HG02938 (cell line): ENCODE measurements around the gene RFC3.

Experiments
- ATAC-seq: cut with Tn5 transposase; IDR thresholded peaks from one replicate; pipeline ENCODE4 v1.9.1; 2021; ENCODE audit warnings: mild to moderate bottlenecking, moderate library complexity; ENCODE audit not compliant: unreplicated experiment

The RFC3 gene

DNA sequence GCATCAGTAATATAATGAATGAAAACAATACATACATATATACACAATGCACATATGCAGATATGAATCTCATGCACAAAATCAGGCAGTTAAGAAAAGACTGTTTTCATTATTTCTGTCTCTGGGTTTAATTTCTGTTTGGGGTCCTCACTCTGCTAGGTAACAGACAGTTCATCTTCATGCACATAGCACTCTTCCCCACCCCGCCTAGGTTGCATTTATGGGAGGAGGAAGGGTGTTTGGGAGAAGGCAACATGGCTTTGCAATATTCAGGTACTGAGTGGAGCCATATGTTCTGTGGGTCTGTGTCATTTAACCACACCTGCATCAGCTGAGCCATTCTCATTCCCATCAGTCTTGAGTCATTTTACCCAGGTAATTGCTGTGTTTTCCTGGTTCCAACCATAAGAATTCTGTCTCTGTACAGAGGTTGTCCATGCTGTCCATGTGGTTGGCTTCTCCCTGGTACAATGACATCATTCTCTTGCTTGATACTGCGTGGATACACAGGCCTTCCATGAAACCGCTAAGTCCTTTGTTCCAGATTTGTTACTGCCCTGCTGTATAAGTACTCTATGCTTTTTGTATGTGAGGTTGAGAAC, 45.3 kb downstream of the RFC3 start:
- no peak for ATAC-seq

DNA sequence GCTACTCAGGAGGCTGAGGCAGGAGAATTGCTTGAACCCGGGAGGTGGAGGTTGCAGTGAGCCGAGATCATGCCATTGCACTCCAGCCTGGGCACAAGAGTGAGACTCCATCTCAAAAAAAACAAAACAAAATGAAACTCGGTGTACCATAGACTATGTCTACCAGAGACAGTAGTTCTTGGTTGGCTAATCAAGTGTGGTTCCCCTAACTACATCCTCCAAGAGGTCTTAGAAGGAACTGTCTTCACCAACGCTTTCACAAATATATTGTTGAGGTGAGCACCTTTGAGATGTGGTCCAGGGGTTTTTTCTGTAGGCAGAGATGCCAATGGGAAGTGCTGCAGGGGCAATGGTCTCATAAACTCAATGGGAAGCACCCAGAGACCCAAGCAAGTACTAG, 48.0 kb downstream of the RFC3 start:
- peak; percentile 83 for ATAC-seq

DNA sequence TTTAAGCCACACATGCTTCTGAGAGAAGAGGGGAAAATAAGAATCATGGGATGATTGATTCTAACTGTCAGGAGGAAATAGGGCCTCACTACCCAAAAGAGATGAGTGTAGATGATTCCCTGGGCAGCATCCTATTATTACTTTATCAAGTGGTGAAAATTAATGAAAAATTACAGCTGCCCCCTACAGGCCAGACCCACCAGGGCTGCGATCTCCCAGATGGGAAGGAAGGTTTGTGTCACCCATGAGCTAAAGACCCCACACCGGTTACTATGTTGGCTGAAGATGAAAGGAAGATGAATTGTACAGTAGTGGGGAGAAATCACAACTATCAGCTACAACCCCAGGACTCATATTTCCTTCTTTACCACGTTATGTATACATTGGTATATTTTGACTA, 49.5 kb downstream of the RFC3 start:
- ATAC-seq = no peak

DNA sequence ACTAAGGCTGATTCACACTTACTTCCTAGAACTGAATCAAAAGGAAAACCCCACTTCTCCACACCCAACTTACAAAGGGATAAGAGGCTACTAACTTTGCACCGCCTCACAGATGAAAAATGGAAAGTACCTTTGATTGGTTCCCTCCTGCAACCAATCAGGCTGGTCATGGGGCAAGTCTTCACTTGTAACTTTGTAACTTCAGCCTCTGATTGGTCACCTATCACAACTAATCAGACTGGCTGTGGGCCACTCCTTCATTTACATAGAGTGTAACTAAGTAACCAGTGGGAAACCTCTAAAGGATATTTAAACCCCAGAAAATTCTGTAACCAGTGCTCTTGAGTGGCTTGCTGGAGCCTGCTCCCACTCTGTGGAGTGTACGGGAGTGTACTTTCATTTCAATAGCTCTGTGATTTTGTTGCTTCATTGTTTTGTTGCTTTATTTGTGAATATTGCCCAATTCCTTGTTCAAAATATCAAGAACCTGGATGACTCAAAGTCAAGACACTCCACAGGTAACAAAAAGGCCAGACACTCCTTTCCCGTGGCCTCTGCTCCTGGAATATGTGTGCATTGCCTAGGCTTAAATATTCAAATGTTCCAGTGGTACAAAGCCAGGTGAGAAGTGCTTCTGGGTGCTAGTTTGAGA, 50.5 kb downstream of the RFC3 start:
- no peak for ATAC-seq

DNA sequence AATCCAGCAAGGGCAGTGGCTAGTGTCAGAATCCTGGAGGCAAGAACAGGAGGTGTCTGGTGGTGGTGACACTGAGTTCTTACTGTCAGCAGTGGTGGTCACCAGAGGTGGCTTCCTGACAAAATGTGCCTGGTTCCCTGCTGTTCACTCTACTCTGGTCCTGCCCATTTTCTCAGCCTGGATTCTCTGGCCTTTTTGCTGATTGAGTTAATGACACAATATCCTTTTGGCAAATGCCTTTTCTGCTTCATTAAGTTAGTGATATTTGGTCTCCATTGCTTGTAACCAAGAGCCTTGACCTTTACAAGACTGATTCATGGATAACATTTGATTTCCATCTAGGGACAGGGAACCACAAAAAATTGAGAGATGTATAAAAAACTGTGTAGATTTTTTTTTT, 51.1 kb downstream of the RFC3 start:
- ATAC-seq = no peak

DNA sequence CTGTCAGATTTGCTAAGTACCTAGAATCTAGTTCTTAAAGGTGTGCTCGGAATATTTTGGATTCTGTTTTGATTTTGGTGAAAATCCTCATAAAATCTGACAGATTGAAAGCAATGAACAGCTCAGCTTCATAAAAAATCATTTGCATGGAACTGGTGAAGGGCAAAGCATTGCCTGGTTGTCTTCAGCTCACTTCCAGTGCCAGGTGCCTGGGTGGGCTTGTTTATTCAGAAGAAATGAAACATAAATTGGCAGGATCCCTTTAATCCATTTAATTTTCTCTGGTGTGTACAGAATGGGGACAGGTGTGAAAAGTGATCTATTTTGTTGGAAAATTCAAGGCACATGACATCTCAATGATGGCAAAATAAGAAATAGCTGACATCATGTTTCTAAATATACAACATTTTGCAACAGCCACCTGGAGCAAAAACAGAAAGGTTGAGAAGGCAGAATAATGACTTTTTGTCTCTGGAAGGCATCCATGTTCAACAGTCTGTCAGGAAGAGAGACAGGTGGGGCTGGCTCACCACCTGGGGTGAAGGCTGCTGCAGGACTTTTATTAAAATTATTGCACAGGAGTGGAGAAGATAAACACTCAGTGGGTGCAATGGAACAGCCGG, 52.2 kb downstream of the RFC3 start:
- ATAC-seq = no peak

DNA sequence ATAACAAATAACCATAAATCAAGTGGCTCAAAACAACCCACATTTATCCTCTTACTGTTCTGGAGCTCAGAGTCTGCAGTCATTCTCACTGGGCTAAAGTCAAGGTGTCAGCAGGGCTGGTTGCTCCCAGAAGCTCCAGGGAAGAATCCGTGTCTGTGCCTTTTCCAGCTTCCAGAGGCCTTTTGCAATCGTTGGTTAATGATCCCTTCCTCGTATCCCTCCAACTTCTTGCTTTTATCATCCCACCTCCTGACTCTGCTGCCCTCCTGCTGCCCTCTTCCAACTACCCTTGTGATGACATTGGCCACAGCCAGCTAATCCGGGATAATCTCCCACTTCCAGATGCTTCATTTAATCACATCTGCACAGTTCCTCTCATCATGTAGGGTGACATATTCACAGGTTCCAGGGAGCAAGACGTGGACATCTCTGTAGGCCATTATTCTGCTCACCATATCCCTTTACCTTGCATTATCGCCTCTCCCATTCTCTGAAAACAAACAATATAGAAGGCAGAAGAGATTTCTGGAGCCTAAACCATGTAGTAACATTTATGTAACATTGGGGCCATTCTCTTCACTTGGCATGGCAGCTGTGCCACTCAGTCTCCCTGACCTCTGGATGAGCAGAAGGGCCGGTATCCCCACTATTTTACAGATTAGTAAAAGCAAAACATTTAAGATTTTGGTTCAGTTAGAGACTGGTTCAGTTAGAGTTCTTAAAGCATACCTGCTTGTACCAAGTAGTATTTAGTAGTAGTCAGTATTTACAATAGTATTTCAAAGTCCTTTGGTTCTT, 53.5 kb downstream of the RFC3 start:
- no peak for ATAC-seq

DNA sequence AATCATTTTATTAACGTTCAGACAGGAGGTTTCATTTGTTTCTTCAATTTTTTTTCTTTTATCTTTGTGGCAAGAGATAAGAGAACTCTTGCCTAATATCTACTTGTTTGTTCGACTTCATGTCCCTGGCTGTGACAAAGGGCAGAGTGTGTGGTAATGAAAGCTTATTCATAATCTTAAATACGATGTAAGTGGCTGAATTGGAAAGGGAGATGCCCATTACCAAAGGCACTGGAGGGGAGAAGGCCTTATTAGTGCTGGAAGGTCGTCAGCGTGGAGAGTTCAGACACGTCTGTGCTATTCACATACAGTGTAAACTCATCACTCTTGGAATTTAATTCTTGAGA, 54.0 kb downstream of the RFC3 start:
- ATAC-seq = no peak

DNA sequence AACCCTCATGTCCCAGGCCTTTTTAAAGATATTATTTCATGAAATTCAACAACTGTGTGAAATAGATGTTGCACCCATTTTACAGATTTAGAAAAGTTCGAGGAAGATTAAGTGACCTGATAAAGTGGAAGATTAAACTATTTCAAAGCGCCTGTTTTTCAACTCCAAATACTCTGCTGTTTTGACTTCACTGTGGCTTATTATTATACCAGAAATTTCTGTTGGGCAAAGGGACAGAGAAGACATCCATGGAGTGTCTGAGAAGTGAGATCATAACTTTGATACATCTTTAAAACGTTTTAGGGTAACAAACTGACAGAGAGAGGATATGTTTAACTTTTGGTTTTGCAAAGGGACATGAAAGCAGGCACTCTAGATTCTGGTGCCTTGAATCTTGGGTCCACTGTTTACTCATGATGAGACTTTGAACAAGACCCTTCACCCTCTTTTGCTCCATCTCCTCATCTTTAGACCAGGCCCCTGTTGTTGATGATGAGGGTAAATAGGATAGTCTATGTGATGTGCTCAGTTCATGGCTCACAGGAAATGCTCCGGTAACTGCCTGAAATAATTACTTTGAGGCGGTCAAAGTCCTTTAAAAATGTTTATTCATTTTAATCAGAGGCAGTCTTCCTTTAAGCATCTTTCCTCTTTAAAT, 55.4 kb downstream of the RFC3 start:
- no peak for ATAC-seq

DNA sequence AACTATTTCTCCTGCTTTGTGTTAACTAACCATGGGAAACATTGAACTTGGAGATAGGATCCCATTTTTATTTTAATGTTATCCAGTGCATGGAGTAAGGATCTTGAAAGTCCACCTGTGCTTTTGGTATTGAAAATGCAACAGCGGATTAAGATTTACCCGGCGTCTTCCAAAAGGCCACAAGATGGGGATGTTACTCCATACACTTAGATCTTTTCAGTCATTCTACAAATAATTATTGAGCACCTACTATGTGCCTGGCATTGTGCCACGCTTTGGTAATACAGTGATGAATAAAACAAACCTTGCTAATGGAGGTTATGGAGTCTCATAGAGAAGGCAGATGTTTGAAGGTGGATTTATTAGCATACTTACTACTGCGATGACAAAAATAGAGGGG, 56.9 kb downstream of the RFC3 start:
- ATAC-seq = no peak

DNA sequence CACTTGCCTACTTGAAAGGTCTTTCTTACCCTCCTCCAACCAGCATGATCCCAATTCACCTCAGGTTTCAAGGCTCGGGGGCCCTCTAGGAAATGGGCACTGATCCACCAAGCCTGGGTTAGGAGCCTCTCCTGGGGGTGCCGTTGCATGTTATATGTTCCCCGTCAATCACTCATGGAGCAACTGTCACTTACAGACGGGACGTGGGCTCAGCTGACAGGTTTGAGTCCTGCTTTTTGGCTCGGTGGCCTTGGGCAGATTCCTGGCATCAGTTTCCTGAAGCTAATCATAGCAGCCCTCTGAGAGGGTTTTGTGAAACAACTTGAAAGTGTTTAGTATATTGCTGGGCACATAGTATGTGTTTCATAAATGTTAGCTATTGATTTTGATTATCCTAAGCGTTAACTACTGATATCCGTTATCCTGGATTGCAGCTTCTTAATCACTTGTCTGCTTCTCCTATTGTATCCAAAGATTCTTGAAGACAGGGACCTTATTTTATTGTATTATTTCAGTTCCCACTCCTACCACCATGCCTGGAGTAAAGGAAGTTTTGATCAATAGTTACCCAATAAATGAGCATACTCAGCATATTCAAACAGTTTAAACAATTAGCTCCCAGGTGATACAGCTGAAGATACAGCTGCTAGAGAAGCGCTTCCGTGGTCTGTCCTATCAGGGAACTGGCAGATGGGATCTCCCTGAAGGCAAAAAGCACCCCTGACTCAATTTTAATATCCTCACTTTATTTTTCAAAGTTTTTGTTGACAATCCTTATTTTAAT, 57.9 kb downstream of the RFC3 start:
- ATAC-seq = no peak

DNA sequence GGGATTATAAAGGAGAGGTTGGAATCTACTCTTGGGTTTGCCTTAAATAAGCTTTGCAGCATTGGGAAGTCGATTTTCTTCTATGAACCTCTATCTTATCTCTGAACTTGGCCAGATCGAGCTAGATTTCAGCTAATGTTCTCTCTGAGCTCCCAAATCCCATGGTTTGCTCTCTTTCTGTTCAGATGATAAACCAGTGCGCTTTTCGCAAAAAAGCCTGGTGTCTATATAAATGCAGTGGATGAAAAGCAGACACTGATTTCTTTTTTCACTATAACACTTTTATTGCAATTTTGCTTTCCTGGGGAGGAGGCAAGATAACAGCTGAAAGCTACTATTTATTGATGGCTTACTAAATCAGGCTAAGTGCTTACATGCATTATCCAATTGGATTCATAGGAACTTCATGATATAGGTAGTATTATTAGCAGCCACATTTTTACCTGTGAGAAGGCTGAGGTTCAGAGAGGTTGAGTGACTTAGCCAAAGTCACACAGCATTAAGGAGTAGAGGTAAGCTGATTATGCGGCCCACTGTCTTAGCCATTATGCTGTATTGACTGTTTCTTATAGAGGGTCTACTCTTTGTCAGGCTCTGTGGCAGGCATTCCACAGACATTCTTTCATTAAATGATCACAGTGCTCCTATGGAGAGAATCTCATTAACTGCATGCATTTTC, 58.9 kb downstream of the RFC3 start:
- no peak for ATAC-seq

DNA sequence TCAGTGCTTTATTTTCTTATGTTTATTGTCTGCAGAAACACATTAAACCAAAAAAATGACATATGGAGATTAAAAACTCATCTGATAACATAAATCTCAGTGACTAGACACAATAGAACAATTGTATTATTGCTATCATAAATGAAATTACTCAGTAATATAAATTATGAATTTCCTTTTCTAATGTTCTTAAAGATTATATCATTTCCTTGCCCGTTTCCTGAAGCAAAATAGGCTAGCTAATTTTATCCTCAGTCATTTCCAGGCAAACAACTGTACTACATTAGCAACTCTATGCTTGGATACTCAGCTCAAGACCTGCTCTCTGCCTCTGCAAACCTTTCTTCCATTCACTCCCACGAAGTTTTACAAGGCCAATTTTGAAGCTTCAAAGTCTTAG, 61.2 kb downstream of the RFC3 start:
- no peak for ATAC-seq

DNA sequence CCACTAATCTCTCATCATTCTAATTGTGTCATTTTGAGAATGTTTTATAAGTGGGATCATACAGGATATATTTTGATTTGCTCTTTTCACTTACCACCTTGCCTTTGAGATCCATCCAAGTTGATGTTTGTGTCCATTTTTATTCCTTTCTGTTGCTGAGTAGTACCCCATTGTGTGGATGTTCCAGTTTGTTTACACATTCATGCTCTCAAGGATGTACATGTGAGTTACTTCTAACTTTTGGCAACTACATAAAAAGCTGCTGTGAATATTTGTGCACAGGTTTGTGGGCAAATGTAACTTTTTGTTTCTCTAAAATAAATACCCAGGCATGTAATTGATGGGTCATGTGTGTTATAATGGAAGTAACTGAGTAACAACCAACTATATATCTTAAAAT, 64.9 kb downstream of the RFC3 start:
- ATAC-seq = no peak

DNA sequence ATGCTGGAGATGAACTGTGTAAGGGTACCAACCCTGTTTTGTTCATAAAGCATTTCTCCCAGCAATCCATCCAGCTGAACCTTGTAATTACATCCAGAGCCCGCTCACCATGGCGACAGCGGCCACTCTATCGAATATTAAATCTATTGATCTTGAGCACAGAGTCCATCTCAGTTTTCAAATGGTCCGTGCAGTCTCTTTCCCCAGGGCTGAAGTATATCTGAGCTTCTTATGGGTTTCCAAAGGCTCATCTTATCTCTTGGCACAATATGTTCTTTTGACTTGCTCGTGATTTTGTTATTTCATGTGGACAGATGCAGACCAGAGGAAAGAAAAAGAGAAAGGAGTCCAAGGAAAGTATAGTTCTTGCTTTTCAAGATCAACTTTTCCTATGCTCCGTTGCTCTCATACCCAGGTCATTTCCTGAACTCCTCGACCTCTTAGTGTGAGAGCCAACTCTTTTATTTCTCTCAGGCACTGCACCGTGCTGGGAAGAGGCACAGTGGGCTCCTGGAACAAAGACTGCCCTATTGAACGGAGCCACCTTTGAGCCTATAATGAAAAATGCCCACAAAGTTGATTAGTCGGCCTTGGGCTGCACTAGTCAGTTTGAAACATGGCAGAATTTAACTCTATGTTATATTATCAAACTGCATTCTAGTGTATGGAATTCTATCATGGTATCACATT, 66.7 kb downstream of the RFC3 start:
- no peak for ATAC-seq
